HG02610 (cell line): Measurements from ENCODE around the gene RBCK1.

ENCODE experiments used
- ATAC-seq: cut with Tn5 transposase; IDR thresholded peaks from one replicate; pipeline ENCODE4 v1.9.1; 2021; ENCODE audit warnings: mild to moderate bottlenecking, moderate library complexity; ENCODE audit not compliant: unreplicated experiment

The RBCK1 gene

DNA sequence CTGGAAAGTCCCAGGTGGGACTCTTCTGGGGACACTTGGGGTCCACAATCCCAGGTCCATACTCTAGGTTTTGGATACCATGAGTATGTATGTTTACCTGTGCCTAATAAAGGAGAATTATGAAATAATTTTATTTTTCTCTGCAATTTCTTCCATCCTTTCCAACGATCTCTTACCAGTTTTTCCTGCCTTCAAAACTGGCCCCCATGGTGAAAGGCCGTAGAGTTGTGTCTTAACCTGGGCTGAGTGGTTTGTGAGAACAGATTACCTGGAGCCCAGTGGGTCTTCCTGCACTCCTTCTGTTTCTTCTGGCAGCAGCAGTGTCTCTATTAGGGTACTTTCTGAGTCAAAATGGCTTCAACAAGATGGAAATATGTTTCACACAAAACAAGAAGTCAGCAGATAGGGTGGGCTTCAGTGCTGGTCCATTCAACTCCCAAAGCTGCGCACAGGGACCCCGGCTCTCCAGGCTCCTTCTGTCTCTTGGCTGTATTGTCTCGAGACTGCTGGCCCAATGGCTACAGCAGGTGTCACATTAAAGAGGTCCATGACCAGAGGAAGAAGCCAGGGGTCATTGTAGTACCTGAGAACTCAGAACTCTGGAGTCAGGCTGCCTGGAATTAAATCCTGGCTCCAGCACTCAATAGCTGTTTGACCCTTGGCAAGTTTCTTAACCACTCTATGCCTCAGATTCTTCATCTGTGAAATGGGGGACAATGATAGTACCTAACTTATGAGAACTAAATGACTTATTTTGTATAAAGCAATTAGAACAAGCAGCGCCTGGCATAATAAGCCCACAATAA lies 10.5 kb upstream of the RBCK1 start:
- ATAC-seq = no peak

DNA sequence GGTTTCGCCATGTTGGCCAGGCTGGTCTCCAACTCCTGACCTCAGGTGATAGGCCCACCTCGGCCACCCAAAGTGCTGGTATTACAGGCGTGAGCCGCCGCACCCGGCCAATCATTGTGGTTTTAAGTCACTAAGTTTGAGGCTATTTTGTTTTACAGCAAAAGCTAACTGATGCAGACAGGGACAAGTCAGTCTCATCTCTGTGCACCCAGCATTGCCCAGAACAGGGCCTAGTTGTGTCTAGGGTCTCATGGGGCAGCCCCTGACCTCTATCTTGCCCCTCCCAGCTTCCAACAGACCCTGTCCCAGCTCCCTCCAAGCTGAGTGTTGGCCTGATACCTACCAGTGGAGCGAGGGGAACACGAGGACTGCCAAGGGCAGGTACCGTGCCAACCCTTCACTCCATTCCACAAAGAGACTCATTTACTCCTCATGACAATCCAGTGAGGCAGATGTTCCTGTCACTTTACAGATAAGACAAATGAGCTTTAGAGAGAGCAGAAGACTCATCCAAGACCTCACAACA lies 8.9 kb upstream of the RBCK1 start:
- no peak for ATAC-seq

- ATAC-seq = no peak
Observed at GRCh38 chr20:400128-400453, 8.0 kb upstream of the RBCK1 start.

DNA sequence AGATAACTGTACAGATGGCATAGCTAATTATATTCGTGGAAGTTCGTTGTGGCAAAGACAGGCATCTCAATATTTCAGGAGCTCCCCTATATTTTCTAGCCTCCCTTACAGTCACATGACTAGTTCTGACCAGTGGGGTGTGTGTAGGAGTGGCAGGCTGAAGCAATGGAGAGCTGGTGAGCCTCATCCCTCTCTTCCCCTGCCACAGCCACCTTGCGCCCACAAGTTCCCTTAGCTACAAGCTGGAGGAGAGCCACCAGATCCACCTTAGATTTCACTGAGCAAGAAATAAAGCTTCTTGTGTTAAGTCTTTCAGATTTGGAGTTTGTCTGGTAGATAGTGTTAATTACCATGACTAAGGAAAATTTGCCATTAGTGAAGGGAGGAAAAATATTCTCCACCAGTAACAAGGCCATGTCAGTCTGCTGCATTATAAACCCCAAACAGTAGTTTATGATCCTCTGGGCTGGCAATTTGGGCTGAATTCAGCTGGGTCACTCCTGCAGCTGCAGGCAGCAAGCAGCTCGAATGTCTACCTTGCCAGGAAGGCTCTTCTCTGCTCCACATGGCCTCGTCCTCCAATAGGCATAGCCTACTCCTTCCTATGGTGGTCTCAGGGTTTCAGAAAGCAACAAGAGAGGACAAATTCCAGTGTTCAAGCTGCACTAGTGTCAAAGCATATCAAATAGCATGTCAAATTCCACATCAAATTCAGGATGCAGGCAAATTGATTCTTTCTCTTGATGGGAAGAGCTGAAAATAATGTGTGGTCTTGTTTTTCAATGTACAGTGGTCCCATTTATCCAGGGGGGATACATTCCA lies 7.4 kb upstream of the RBCK1 start:
- no peak for ATAC-seq

DNA sequence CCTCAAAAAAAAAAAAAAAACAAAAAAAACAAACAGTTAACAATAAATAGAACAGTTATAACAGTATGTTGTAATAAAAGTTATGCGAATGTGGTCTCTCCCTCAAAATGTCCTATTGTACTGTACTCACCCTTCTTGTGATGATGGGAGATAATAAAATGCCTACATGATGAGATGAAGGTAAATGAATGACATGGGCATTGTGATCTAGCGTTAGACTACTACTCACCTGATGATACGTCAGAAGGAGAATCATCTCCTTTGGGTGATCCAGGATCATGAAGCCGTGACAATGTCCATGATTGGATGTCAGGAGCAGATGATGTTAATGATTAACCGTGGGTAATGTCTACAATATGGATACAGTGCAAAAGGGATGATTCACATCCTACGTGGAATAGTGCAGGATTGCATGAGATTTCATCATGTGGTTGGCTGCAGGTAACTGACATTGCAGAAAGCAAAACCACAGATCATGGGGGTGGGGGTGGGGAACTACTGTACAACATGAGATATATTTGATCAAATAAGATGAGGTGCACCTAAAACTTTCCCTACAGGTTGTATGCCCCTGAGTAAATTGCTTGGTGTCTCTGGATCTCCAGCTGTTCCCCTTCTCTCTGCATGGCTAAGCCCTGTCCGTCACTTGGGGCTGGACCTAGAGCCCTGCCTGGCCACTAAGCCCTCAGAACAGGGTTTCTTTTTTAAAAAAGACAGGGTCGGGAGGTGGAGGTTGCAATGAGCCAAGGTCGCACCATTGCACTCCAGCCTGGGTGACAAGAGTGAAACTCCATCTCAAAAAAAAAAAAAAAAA lies 6.2 kb upstream of the RBCK1 start:
- ATAC-seq = no peak

- ATAC-seq = no peak
Observed at GRCh38 chr20:402496-402885, 5.6 kb upstream of the RBCK1 start.

GRCh38 chr20:402898-403581 lies 5.1 kb upstream of the RBCK1 start:
- ATAC-seq = no peak

DNA sequence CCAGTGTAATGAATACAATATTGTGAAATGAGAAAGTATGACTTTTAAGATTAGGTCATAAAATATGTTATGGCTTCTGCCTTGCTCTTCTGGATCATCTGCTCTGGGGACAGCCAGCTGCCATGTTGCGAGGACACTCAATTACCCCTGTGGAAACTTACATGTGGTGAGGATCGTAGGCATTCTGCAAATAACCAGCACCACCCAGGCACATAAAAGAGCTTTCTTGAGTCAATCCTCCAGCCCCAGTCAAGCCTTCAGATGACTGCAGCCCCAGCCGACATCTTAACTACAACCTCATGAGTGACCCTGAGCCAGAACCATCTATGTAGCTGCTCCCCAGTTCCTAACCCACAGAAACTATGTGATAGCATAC lies 4.5 kb upstream of the RBCK1 start:
- no peak for ATAC-seq

DNA sequence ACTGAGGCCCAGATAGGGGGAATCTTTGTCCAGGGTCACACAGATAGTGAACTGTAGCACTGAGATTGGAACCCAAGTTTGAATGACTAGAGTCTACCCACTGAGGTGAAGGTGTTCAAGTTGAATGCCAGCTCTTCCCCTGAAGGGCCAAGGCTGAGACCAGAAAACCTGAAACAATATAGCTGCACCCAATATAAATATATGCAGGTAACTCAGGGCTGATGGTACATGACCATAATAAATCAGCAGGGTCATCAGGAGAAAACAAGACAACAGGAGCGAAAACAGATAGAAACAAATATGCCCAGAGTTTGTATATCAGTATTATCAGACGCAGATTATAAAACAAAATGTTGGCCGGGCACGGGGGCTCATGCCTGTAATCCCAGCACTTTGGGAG lies 4.0 kb upstream of the RBCK1 start:
- ATAC-seq = no peak

DNA sequence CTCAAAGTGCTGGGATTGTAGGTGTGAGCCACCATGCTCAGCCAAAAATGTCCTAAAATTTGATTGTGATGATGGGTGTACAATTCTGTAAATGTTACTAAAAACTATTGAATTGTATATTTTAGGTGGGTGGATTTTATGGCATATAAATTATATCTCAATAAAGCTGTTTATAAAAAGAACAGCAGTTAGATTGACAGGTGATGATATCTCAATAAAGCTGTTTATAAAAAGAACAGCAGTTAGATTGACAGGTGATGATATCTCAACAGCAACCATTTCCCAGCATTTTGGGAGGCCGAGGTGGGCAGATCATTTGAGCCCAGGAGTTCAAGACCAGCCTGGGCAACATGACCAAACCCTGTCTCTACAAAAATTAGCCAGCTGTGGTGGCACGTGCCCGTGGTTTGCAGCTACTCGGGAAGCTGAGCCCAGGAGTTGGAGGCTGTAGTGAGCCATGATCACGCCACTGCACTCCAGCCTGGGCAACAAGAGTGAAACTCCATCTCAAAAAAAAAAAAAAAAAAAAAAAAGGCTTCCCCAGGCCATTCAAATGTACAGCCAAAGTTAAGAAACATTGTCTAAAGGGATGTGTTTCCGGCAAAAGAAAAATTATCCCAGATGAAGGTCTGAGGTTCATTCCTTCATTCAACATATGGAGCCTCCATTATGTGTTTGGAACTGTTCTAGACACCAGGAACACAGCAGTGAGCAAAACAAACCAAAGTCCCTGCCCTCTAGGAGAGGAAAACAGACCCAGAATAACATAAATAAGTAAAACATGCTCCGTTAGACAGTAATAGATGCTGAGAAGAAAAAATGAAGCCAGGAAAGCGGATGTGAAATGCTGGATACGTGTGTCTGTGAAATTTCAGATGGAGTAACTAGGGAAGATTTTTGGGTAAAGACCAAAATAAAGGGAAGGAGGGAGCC lies 1.6 kb upstream of the RBCK1 start:
- ATAC-seq = no peak

DNA sequence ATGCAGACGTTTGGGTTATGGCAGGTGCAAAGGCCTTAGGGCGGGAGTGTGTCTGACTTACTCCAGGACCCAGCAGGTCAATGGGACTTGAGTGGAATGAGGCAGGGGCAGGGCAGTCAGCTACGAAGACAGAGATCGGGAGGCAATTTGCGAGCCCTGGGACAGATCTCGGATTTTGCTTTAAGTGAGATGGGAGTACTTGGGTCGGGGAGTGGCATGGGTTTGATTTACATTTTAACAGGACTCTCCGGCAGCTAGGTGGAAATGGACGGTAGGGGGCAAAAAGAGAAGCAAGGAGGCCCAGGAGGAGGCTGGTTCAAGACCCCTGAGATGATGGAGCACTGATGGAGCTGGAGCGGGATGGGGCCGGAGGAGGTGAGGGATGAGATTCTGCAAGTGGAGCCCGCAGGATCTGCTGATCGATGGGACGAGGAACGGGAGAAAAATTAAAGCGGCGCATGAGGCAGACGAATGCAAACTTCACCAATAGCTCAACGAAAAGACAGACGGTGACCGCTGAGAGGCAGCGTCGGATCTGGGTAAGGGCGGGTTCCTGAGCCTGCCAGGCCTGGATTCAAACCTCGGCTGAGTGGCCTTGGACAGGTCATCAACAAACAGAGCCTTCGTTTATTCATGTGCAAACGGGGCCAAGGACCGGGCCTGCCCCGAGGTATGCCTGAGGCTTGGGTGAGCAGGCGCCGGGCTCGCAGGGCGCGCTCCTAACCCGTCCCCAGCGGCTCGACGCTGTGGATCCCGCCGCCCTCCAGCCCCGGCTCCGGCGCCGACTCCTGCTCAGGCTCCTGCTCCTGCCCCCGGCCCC lies 756 bp upstream of the RBCK1 start:
- peak; percentile 51 for ATAC-seq

DNA sequence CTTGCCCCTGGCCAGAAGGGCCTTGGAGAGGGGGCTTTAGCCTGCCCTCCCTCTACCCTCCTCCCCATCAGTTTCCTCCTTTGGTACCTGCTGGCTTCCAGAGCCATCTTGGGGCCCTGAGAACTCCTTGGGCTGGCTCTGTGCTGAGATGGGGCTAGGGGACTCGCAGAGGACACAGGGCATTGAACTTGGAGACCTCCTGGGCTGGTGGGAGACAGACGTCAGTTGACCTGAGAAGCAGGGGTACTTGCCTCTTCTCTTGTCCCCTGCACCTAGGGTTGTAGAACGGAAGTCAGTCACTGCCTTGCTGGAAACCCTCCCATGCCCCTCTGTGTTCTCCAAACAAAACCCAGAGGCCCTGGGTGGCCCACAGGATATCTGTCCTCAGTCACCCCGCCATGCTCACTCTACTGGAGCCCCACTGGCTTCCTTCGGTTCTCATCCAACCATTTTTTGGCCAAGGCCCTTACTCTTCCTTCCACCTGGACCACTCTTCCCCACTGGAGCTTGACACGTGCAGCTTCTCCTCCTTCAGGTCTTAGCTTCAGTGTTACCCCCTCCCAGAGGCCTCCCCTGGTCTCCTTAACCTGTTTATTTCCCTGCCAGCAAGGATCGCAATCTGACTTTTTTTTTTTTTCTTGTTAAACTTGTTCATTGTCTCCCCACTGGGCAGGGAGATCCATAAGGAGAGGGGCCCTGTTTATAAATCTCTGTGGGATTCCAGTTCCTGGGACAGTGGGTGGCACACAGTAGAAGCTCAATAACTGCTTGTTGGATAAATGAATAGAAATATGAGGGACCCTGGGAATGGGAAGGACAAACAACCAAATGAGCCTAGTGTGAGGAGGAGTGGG lies 971 bp downstream of the RBCK1 start:
- ATAC-seq = no peak

DNA sequence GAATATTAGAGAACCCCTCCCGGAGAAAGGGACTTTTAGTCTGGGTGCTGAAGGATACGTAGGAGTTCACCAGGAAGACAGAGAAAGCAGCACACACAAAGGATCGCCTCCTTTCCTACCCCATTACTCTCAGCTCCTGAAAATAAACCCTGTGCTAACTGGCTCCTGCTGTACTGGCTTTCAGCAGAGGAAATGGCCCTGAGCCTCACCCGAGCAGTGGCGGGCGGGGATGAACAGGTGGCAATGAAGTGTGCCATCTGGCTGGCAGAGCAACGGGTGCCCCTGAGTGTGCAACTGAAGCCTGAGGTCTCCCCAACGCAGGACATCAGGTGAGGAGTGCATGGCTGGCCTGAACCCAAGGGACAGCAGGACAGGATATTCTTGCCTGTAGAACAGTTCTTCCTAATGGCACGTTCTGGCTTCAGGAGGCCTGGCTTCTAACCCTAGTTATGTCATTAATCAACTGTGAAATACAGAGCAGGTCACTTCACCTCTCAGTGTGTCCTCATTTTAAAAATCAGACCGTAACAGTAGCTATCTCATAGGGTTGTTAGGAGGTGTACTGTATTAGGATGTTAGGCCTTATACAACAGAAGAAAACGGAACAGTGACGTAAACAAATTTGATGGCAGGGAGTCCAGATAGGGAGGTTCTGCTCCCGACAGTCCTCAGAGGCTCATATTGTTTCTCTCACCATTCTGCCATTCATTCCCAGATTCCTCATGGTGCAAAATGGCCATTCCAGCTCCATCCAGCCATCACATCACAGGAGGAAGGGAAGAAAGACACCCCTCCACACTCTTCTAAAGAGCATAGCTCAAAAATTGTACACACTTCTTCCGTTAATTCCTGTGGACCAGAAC lies 1.8 kb downstream of the RBCK1 start:
- ATAC-seq = no peak

DNA sequence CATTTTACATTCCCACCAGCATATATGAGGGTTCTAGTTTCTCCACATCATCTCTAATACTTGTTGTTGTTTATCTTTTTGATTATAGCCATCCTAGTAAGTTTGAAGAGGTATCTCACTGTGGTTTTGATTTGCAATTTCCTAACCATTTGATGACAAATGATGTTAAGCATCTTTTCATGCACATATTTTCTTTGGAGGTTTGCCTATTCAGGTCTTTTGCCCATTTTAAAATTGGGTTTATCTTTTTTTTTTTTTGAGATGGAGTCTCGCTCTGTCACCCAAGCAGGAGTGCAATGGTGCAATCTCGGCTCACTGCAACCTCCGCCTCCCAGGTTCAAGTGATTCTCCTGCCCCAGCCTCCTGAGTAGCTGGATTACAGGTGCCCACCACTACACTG lies 4.0 kb downstream of the RBCK1 start:
- ATAC-seq = no peak

- no peak for ATAC-seq
Observed at GRCh38 chr20:414161-414560, 6.1 kb downstream of the RBCK1 start.

DNA sequence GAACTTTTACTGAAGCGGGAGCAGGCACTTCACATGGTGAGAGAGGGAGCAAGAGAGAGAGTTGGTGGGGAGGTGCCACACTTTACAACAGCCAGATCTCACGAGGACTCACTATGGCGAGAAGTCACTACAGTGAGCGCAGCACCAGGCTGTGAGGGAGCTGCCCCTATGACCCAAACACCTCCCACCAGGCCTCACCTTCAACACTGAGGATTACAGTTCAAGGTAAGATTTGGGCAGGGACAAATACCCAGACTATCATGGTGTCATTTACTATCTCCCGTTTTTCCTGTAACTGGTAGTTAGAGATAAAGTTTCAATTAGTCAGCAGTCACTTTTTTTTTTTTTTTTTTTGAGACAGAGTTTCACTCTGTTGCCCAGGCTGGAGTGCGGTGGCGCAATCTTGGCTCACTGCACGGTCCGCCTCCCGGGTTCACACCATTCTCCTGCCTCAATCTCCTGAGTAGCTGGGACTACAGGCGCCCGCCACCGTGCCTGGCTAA lies 7.8 kb downstream of the RBCK1 start:
- no peak for ATAC-seq
